ENCODE measurements around the gene ANKFY1. TPM values are rescaled to one million over a fixed set of nuclear protein-coding genes. Genes with fewer than 3 reads are reported as not detected.
A peak's percentile ranks its signal among the peaks of the same experiment; 100 is the strongest.

The ANKFY1 gene
- total and polyA plus RNA-seq, 9 of the 15 experiments (the other 6 are each of a cell fraction or from before 2014, with no cell fraction given): 4.3 to 25.6 (median 12.2) TPM

- TF ChIP-seq ZNF79 (CRISPR knock-in tag; IDR thresholded peaks at IDR 0.05; ENCODE audit: low read depth): no peak
- no peak for TF ChIP-seq ELK3 (CRISPR knock-in tag; IDR thresholded peaks at IDR 0.05)
- TF ChIP-seq SP2 (IDR thresholded peaks at IDR 0.05; ENCODE audit: extremely low read depth, low read depth, low read length, poor library complexity, severe bottlenecking): no peak
- no peak for TF ChIP-seq TCF7 (IDR thresholded peaks at IDR 0.05; ENCODE audit: borderline replicate concordance)
- no peak for TF ChIP-seq PTBP1 (IDR thresholded peaks at IDR 0.05; ENCODE audit: low read depth, low read length)
- peak; percentile 27; the same call in 1 of the 2 replicates for TF ChIP-seq ESRRA (IDR thresholded peaks at IDR 0.05; ENCODE audit: borderline replicate concordance, low read depth)
- no peak for TF ChIP-seq ZNF143 (CRISPR knock-in tag; IDR thresholded peaks at IDR 0.05)
- peak; percentile 90 for TF ChIP-seq NFIC (IDR thresholded peaks at IDR 0.05)
- no peak for TF ChIP-seq KAT7 (CRISPR knock-in tag; IDR thresholded peaks at IDR 0.05; ENCODE audit: borderline replicate concordance)
- no peak for TF ChIP-seq BRF1 (IDR thresholded peaks at IDR 0.05; ENCODE audit: borderline replicate concordance, extremely low read depth, insufficient read length)
- no peak for TF ChIP-seq NFE2L1 (tag; IDR thresholded peaks at IDR 0.05; ENCODE audit: borderline replicate concordance, low read depth)
- no peak for TF ChIP-seq ZBTB12 (CRISPR knock-in tag; IDR thresholded peaks at IDR 0.05)
- no peak for TF ChIP-seq NFXL1 (CRISPR knock-in tag; IDR thresholded peaks at IDR 0.05)
- no peak for TF ChIP-seq PPARD (CRISPR knock-in tag; IDR thresholded peaks at IDR 0.05)
- no peak for TF ChIP-seq ZNF507 (tag; conservative IDR thresholded peaks at IDR 0.05)
- TF ChIP-seq ZNF134 (CRISPR knock-in tag; conservative IDR thresholded peaks at IDR 0.05): no peak
- TF ChIP-seq MLLT1 (IDR thresholded peaks at IDR 0.05): peak in 1 of 2 experiments; percentile 73; a peak in 2 of 4 replicates
- TF ChIP-seq SRSF9 (IDR thresholded peaks at IDR 0.05; ENCODE audit: borderline replicate concordance, low read depth, low read length): no peak
- TF ChIP-seq THRA (IDR thresholded peaks at IDR 0.05): no peak
- no peak for TF ChIP-seq ATF3 (IDR thresholded peaks at IDR 0.05)
- TF ChIP-seq ATF3 (CRISPR knock-in tag; conservative IDR thresholded peaks at IDR 0.05): no peak
- no peak for TF ChIP-seq CREB5 (CRISPR knock-in tag; IDR thresholded peaks at IDR 0.05)
Observed at GRCh38 chr17:4249452-4250029, 14.2 kb downstream of the ANKFY1 start (continued).

Data from K562 (cell line).